Ascending aorta (tissue), 2 donors: Measurements from ENCODE around the gene SGCD. TPM values are rescaled to one million over a fixed set of nuclear protein-coding genes. Genes with fewer than 3 reads are reported as not detected.

Experiments used
- DNase-seq, 2 donors: peaks; one replicate each; pipeline ENCODE4 v3.0.0-alpha.2; 2019; ENCODE audit warnings: low spot score in 2 of 2
- H3K27ac ChIP-seq, 2 donors: fragments of 200-600 bp; sonication (generic); one replicate each; pipeline ENCODE4 v1.5.1; 2016 to 2017; ENCODE audit warnings: mild to moderate bottlenecking in 1 of 2
- H3K27me3 ChIP-seq: fragments of 200-600 bp; sonication (generic); one replicate; pipeline ENCODE4 v1.5.1; 2017
- H3K36me3 ChIP-seq, 2 donors: fragments of 200-600 bp; sonication (generic); one replicate each; pipeline ENCODE4 v1.5.1; 2016
- H3K4me1 ChIP-seq, 2 donors: fragments of 200-600 bp; sonication (generic); one replicate each; pipeline ENCODE4 v1.5.1; 2016 to 2017; ENCODE audit warnings: mild to moderate bottlenecking in 1 of 2
- H3K4me3 ChIP-seq, 2 donors: fragments of 200-600 bp; sonication (generic); one replicate each; pipeline ENCODE4 v1.5.1; 2016 to 2017; ENCODE audit warnings: mild to moderate bottlenecking in 1 of 2
- H3K9me3 ChIP-seq, 2 donors: fragments of 200-600 bp; sonication (generic); one replicate each; pipeline ENCODE4 v1.5.1; 2016
- CTCF ChIP-seq, 3 experiments: fragments of 200-600 bp in 2 of 3; fragments of 450-650 bp in 1 of 3; sonication (generic) in 2 of 3; IDR thresholded peaks; one replicate each; pipeline ENCODE4 v1.5.1; 2016 to 2019; ENCODE audit warnings: antibody characterized with exemption in 3 of 3, mild to moderate bottlenecking in 1 of 3, moderate library complexity in 1 of 3
- intact Hi-C: fragments of 100-400 bp; cut with DNase I; formaldehyde crosslinking; loops from one replicate; pipeline ENCODE4 v1.15.1; 2023
- total RNA-seq: library from RNA; depleted of rRNA; stranded (reverse); fragments of >200 nt; gene quantifications from one replicate; pipeline ENCODE4 v1.1.0, GENCODE V29; 2016

The SGCD gene
- total RNA-seq, 1 donor from 2014 or later: 4.0 TPM

GRCh38 chr5:156699147-156699546 is 372.2 kb downstream of the SGCD start:
- no peaks in the 10 kb centered on the region for H3K9me3 ChIP-seq
- no peaks in the 10 kb centered on the region for H3K4me1 ChIP-seq
- no peak for TF ChIP-seq CTCF (IDR thresholded peaks at IDR 0.05)
- no peaks in the 10 kb centered on the region for H3K27me3 ChIP-seq
- H3K4me3 ChIP-seq: no peak overlapping the region
- intact Hi-C loops: no loop called here
- no peak for DNase-seq
- no peaks in the 10 kb centered on the region for H3K36me3 ChIP-seq
- H3K27ac ChIP-seq: no peak overlapping the region

GRCh38 chr5:156704139-156704538 is 377.2 kb downstream of the SGCD start:
- Histone ChIP-seq H3K9me3 (no peaks in the 10 kb centered on the region), H3K4me3 (no peak overlapping the region), H3K27me3 (no peaks in the 10 kb centered on the region), H3K4me1 (no peaks in the 10 kb centered on the region), H3K27ac (no peak overlapping the region), H3K36me3 (no peaks in the 10 kb centered on the region)
- intact Hi-C loops: no loop called here
- no peak for DNase-seq
- TF ChIP-seq CTCF (IDR thresholded peaks at IDR 0.05): no peak

- DNase-seq: no peak
- no peaks in the 10 kb centered on the region for H3K9me3 ChIP-seq
- intact Hi-C loops: no loop called here
- H3K4me1 ChIP-seq: no peaks in the 10 kb centered on the region
- no peak for TF ChIP-seq CTCF (IDR thresholded peaks at IDR 0.05)
- no peaks in the 10 kb centered on the region for H3K36me3 ChIP-seq
- no peak overlapping the region for H3K4me3 ChIP-seq
- no peak overlapping the region for H3K27ac ChIP-seq
- H3K27me3 ChIP-seq: no peaks in the 10 kb centered on the region
Observed at GRCh38 chr5:156706631-156707030, 379.7 kb downstream of the SGCD start.

GRCh38 chr5:156707750-156708149 is 380.8 kb downstream of the SGCD start:
- no peak overlapping the region for H3K27ac ChIP-seq

GRCh38 chr5:156715287-156715686 is 388.3 kb downstream of the SGCD start:
- no peak overlapping the region for H3K4me3 ChIP-seq
- H3K27ac ChIP-seq: no peak overlapping the region
- no peaks in the 10 kb centered on the region for H3K4me1 ChIP-seq
- no peak for TF ChIP-seq CTCF (IDR thresholded peaks at IDR 0.05)
- H3K27me3 ChIP-seq: no peaks in the 10 kb centered on the region
- intact Hi-C loops: no loop called here
- no peaks in the 10 kb centered on the region for H3K36me3 ChIP-seq
- H3K9me3 ChIP-seq: no peaks in the 10 kb centered on the region
- no peak for DNase-seq

More at GRCh38 chr5:156707750-156708149, 380.8 kb downstream of the SGCD start:
- intact Hi-C loops: no loop called here
- Histone ChIP-seq H3K9me3 (no peaks in the 10 kb centered on the region), H3K4me3 (no peak overlapping the region), H3K36me3 (no peaks in the 10 kb centered on the region), H3K4me1 (no peaks in the 10 kb centered on the region), H3K27me3 (no peaks in the 10 kb centered on the region)
- DNase-seq: no peak
- TF ChIP-seq CTCF (IDR thresholded peaks at IDR 0.05): no peak
